Neural crest cell (in vitro differentiated cells): ENCODE measurements around the gene SUGCT. TPM values are rescaled to one million over a fixed set of nuclear protein-coding genes. Genes with fewer than 3 reads are reported as not detected.

ENCODE experiments used
- DNase-seq: peaks from one replicate; pipeline ENCODE4 v3.0.0; 2021; ENCODE audit warnings: low read depth, mixed read lengths, low spot score
- H3K27ac Mint-ChIP-seq: one replicate; pipeline ENCODE4 v1.8.0; 2021; ENCODE audit warnings: mild to moderate bottlenecking, mixed read lengths; ENCODE audit not compliant: unreplicated experiment
- H3K27me3 Mint-ChIP-seq: 2 replicates; pipeline ENCODE4 v1.8.0; 2021; ENCODE audit warnings: low read depth, mild to moderate bottlenecking, mixed read lengths
- H3K36me3 Mint-ChIP-seq: 2 replicates; pipeline ENCODE4 v1.8.0; 2021; ENCODE audit warnings: low read depth, mild to moderate bottlenecking, mixed read lengths
- H3K4me1 Mint-ChIP-seq: 2 replicates; pipeline ENCODE4 v1.8.0; 2021; ENCODE audit warnings: mixed read lengths
- H3K4me3 Mint-ChIP-seq: one replicate; pipeline ENCODE4 v1.8.0; 2021; ENCODE audit warnings: mild to moderate bottlenecking, mixed read lengths
- H3K9me3 Mint-ChIP-seq: 2 replicates; pipeline ENCODE4 v1.8.0; 2021; ENCODE audit warnings: mixed read lengths
- total RNA-seq: library from RNA; stranded (reverse); gene quantifications from 2 replicates; pipeline ENCODE4 v1.2.1, GENCODE V29; 2021
- TF ChIP-seq, protein P1 (sequence below): fragments of 200-600 bp; sonication (generic); conservative IDR thresholded peaks from 2 replicates; pipeline ENCODE4 v1.5.0; 2021; ENCODE audit warnings: antibody characterized with exemption, mild to moderate bottlenecking

Gene SUGCT
- total RNA-seq, 1 donor from 2014 or later, result 5.9 TPM

DNA sequence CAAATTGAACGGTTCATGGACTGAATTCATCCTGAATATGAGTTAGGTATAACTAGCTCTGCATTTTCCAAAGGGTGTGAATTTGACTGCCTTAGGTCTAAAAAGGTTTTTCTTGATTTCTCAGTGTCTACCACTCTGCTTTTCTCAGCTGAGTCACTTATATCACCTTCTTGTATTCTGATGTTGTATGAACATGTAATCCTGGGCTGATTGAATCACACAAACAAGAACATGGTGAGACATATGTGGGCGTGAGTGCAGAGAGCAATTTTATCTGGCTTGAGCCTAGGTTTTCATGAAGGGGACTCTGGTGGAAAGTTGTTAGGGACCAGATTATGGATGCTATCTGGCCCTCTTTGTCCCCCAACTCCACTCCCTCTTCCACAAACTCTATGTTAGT, 239.8 kb downstream of the SUGCT start:
- H3K4me1 Mint-ChIP-seq, result no peaks in the 10 kb centered on the region
- peaks cover 12% of the 10 kb centered on the region for H3K36me3 Mint-ChIP-seq
- peaks cover 10% of the 10 kb centered on the region for H3K9me3 Mint-ChIP-seq
- H3K27ac Mint-ChIP-seq, result no peak overlapping the region
- TF ChIP-seq, protein P1, sequence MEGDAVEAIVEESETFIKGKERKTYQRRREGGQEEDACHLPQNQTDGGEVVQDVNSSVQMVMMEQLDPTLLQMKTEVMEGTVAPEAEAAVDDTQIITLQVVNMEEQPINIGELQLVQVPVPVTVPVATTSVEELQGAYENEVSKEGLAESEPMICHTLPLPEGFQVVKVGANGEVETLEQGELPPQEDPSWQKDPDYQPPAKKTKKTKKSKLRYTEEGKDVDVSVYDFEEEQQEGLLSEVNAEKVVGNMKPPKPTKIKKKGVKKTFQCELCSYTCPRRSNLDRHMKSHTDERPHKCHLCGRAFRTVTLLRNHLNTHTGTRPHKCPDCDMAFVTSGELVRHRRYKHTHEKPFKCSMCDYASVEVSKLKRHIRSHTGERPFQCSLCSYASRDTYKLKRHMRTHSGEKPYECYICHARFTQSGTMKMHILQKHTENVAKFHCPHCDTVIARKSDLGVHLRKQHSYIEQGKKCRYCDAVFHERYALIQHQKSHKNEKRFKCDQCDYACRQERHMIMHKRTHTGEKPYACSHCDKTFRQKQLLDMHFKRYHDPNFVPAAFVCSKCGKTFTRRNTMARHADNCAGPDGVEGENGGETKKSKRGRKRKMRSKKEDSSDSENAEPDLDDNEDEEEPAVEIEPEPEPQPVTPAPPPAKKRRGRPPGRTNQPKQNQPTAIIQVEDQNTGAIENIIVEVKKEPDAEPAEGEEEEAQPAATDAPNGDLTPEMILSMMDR, result no peak
- no peak for DNase-seq
- no peaks in the 10 kb centered on the region for H3K27me3 Mint-ChIP-seq
- H3K4me3 Mint-ChIP-seq, result no peak overlapping the region

DNA sequence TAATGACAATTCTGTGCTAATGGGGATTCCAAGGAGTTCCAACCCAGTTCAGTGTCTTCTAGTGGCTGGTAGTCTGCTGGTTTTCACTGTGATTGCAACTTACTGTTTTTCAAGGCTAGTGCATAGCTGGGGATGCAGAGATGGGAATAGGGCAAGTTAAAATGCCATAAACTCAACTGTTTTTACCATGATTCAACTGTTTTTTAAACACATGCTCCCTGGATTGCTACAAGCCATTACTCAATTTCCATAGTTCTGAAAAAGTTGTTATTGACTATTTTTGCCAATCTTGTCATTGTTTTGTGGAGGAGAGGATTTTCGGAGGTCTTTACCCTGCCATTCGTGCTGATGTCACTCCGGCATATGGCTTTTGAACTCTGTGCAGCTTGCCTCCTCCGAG, 245.3 kb downstream of the SUGCT start:
- no peak for DNase-seq
- no peaks in the 10 kb centered on the region for H3K4me1 Mint-ChIP-seq
- H3K4me3 Mint-ChIP-seq, result no peak overlapping the region
- no peaks in the 10 kb centered on the region for H3K27me3 Mint-ChIP-seq
- H3K36me3 Mint-ChIP-seq, result peaks cover 9% of the 10 kb centered on the region
- no peak overlapping the region for H3K27ac Mint-ChIP-seq
- TF ChIP-seq, protein P1, result no peak
- peaks cover 14% of the 10 kb centered on the region for H3K9me3 Mint-ChIP-seq

DNA sequence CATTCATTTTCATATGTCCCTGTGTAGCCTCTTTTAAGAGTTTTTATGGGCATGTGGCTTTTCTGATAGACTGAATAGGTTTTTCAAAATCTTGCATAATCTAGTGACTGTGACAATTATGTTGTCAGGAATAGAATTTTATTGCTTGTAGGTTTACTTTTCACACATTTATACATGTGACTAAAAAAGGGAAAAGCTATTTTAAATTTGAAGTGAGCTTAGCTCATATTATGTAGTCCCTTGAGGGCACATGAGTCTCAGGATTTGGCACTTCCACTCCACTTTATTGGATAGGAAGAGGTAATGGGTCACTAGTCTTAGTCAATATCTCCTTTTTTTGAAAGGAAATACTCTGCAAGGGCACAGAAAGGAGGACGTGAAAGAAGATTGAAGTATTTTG, 247.3 kb downstream of the SUGCT start:
- H3K36me3 Mint-ChIP-seq, result peaks cover 9% of the 10 kb centered on the region
- H3K27ac Mint-ChIP-seq, result no peak overlapping the region
- no peaks in the 10 kb centered on the region for H3K4me1 Mint-ChIP-seq
- TF ChIP-seq, protein P1, result no peak
- peaks cover 15% of the 10 kb centered on the region for H3K9me3 Mint-ChIP-seq
- no peaks in the 10 kb centered on the region for H3K27me3 Mint-ChIP-seq
- no peak overlapping the region for H3K4me3 Mint-ChIP-seq
- no peak for DNase-seq

DNA sequence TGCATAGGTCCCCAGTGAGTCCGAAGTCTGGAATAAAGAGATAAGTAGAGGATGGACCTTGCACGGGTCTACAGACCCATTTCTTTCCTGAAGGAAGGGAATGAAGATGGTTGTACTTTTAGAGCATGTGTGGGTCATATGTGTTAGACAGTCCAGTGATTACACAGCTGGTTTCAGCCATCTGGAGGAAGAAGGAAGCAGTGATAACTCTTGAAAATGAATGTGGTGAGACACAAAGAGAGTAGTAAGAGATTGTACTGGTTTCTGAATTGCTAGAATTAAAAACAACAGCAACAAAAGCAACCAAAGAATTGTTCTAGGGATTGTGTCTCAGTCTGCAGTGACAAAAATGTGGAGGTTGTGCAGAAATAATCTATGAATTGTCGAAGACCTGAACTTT, 258.9 kb downstream of the SUGCT start:
- TF ChIP-seq, protein P1, result no peak
- Mint-ChIP-seq H3K4me1 (no peaks in the 10 kb centered on the region), H3K27me3 (no peaks in the 10 kb centered on the region), H3K4me3 (no peak overlapping the region), H3K9me3 (no peaks in the 10 kb centered on the region), H3K27ac (no peak overlapping the region), H3K36me3 (no peaks in the 10 kb centered on the region)
- DNase-seq, result no peak

DNA sequence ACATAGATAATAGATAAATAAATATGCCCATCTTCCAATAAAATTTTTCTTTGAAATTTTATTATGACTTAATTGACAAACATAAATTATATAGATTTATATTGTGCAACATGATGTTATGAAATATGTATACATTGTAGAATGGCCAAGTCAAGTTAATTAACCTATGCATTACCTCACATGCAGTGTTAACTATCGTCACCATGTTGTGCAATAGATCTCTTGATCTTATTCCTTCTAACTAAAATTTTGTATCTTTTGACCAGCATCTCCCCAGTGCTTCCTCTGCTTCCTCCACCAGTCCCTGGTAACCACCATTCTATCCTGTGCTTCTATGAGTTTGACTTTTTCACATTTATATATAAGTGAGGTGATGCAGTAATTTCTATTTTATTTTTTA, 259.6 kb downstream of the SUGCT start:
- no peaks in the 10 kb centered on the region for H3K4me1 Mint-ChIP-seq
- H3K27ac Mint-ChIP-seq, result no peak overlapping the region
- TF ChIP-seq, protein P1, result no peak
- no peaks in the 10 kb centered on the region for H3K36me3 Mint-ChIP-seq
- H3K9me3 Mint-ChIP-seq, result no peaks in the 10 kb centered on the region
- H3K4me3 Mint-ChIP-seq, result no peak overlapping the region
- DNase-seq, result no peak
- H3K27me3 Mint-ChIP-seq, result no peaks in the 10 kb centered on the region

DNA sequence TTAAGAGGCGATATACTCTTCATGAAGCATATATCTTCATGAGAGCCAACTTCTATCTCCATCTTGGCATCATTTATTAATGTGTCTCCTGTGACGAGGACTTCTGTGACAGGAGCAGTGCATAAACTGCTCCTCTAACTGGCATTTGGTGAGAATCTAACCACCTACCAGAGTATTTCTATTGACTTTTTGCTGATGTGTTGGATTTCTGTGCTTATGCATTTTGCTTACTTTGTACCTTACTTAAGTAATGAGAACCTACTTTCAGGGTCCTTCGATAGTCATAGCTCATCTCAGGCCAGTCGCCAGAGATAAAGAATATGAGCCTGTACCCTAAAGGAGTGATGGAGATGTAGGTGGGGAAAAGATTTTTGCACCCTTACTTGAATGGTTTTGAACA, 265.7 kb downstream of the SUGCT start:
- Mint-ChIP-seq H3K36me3 (no peaks in the 10 kb centered on the region), H3K27me3 (no peaks in the 10 kb centered on the region), H3K4me1 (no peaks in the 10 kb centered on the region), H3K27ac (no peak overlapping the region), H3K4me3 (no peak overlapping the region), H3K9me3 (peaks cover 2% of the 10 kb centered on the region)
- TF ChIP-seq, protein P1, result no peak
- DNase-seq, result no peak
